DMS79 (cell line): ENCODE data around the gene CDCA7.
"Not testable (repeated sequence)": the region's sequence is repeated elsewhere in the genome, so short reads cannot be mapped to it uniquely, and the experiment has no call there.

Source experiments
- DNase-seq: peaks from one replicate; lab custom pipeline; 2025; lab: John Stamatoyannopoulos, UW

CDCA7 gene

DNA sequence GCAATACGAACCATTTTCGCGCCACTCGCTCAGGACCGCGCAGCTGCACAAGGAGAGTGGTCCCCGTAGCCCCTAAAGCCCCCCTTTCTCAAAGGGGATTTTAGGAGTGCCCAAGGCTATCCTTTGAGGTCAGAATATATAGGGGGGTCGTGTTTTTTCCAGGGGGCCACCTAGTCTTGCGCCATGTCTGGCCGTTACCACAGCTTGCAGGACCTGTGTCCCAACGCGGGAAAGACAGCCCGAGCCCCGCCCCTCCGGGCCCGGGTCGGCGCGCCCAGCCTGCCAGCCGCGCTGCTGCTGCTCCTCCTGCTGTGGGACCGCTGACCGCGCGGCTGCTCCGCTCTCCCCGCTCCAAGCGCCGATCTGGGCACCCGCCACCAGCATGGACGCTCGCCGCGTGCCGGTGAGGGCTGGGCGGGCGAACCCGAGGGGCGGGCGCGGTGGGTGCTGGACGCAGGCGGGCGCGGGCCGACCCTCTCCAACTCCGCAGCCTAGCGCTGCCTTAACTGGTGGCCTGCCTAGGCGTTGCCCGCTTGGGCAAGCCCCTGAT lies at the start of gene CDCA7:
Gene CDCA7, plus strand, starts transcription at position 291 of the 550 bp plus-strand sequence. Its CDS starts 92 bp downstream, at position 383.
- DNase-seq, result peak; percentile 86

- DNase-seq, result no peak
Measured at GRCh38 chr2:173305303-173305702, 49.4 kb upstream of the CDCA7 start.

GRCh38 chr2:173307293-173307692 lies 47.4 kb upstream of the CDCA7 start:
- no peak for DNase-seq

DNA sequence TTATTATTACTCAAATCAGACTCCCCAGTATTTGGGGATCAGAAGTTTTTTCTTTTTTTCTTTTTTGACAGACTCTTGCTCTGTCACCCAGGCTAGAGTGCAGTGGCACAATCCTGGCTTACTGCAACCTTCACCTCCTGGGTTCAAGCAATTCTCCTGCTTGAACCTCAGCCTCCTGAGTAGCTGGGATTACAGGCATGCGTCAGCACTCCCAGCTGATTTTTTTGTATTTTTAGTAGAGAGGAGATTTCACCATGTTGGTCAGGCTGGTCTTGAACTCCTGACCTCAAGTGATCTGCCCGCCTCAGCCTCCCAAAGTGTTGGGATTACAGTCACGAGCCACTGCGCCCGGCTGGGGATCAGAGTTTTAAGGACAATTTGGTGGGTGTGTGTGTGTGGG lies 45.3 kb upstream of the CDCA7 start:
- not testable (repeated sequence) for DNase-seq

GRCh38 chr2:173311844-173312606 lies 42.6 kb upstream of the CDCA7 start:
- DNase-seq, result no peak

DNA sequence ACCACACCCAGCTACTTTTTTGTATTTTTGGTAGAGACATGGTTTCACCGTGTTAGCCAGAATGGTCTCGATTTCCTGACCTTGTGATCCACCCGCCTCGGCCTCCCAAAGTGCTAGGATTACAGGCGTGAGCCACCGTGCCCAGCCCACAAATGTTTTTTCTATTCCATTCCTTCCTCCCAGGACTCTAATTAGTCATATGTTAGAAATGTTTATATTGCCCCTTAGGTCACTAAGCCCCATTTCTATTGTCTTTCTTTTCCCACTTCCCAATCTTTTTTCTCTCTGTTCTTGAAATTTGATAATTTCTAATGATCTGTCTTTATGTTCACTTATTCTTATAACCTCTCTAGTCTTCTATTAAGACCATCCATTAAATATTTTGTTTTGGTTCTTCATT lies 31.3 kb upstream of the CDCA7 start:
- no peak for DNase-seq

- no peak for DNase-seq
Measured at GRCh38 chr2:173326806-173327205, 27.9 kb upstream of the CDCA7 start.

DNA sequence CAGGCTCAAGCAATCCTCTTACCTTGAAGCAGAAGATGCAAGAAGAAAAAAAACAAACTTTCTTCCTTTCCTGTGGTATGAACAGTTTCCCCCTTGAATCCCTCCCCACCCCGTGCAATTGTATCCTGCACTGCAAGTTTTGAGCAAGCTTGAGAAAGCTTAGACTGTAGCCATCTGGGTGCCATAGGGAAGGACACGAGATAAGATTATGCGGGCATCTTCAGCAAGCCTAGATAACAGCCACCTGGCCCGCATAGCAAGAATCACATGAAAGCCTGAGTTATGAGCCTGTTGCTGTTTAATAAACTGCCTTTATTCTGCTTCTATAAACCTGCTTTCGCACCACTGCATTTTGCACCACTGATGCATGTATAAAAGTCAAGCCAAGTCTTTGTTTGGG lies 27.3 kb upstream of the CDCA7 start:
- DNase-seq, result no peak

- DNase-seq, result not testable (repeated sequence)
Measured at GRCh38 chr2:173333003-173333402, 21.7 kb upstream of the CDCA7 start.

DNA sequence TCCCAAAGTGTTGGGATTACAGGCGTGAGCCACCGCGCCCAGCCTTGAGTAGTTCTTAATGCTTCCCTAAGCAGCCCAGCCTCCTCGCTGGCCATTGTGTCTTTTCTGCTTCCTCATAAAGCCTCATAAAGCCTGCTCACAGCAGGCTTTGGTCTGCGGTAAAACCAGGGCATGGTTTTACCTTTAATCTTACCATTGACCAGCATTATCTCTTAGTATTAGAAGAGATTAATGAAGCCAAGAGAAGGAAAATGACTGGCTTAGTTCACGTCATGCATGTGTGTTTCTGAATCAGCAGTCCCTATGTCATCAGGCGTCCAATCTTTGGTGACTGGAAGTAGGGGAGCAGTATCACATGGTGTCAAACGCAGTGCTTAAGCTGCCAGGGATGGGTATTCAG lies 14.9 kb upstream of the CDCA7 start:
- DNase-seq, result no peak

GRCh38 chr2:173343921-173344320 lies 10.8 kb upstream of the CDCA7 start:
- DNase-seq, result no peak

GRCh38 chr2:173346035-173346434 lies 8.6 kb upstream of the CDCA7 start:
- no peak for DNase-seq

DNA sequence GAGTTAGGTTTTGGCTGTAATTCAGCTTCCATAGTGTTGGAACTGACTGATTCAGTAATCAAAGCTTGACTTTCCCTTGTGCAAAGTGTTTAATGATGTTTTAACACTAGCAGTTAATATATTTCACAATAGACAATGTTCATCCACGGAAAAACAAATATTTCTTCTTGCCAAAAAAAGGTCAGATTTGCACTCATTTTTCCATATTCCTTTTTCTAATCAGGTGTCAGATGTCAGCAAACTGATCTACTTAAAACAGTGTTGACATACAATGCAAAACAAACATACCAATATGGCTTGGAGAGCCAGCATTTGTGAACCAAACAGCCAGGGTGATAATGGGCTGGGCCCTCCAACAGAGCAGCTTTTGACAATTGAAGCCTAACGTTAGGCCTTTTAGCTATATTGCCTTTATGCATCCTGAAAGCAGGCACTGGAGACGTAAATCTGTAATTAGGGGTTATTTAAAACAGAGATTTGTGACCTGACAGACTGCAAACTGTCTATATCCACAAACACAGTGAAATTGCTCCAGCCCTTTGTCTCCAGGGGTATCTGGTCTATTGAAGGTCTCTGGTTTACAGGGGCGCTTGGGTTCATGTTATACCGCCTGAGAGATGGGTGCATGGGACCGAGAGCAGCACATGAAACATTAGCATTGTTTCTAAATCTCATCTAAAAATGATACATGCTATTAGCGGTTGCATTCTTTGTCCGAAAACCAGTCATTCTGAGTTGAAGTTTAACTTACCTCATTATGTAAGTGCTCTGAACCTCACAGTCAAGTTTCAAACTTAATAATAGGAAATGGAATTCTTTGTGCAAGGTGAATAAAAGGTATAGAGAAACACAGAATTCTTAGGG lies 7.1 kb upstream of the CDCA7 start:
- DNase-seq, result no peak

- DNase-seq, result no peak
Measured at GRCh38 chr2:173349287-173349686, 5.4 kb upstream of the CDCA7 start.

- DNase-seq, result no peak
Measured at GRCh38 chr2:173350383-173350782, 4.3 kb upstream of the CDCA7 start.

- no peak for DNase-seq
Measured at GRCh38 chr2:173351879-173352278, 2.8 kb upstream of the CDCA7 start.

GRCh38 chr2:173353556-173353955 lies 1.1 kb upstream of the CDCA7 start:
- no peak for DNase-seq

DNA sequence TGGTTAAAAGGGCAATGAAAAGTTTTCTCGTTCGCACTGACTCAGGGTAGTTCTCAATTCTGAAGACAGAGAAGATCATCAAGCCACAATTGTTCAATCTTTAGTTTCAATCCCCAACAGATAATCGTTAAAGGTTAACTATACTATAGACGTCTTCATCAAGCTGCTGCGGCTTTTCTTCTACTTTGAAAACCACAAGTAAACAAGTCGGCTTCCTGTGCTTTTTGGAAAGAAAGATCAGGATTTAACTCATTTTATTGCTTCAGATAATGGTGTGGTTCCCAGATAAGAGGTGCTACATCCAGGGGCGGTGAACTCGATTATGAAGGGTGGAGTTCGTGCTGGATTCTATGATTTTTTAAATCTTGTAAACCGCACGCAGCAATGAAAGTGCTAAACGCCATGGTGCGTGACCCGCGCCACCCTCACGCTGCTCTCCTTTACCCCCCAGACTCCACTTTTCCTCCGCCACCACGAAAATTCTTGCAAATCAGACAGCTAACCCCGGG lies 545 bp upstream of the CDCA7 start:
- DNase-seq, result no peak

DNA sequence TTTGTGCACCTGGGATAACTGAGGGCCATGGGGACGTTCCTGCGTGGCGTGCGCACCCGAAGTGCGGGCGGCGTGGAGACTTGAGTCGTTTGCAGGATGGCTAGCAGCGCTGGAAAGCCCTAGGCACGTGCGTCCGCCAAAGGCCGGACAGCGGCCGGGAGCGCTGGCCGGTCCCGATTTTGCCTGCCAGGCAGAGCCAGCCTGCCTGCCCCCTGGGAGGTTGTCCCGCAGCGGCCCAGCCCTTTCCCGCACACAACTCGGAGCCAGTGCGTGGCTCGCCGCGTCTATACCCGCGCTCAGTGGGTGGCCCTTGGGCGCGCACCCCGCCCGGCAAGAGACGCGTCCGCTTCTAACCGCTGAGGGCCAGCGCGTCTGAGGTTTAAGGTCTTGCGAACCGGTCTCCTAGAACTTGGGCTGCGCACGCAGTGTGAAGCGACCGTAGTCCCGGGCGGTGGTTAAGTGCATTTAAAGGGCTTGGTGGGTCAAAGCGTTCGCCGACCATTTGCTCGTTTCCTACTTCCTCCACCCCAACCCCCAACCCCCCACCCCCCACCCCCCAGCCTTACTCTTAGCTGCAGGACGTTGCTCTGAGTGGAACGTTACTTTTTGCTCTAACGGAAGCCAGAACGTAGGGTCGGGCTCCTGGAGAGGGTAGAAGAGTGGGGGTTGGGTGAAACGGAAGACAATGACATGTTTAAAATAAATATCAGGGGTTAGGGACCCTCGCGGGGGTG lies 627 bp downstream of the CDCA7 start:
- DNase-seq, result peak; percentile 55

- DNase-seq, result peak; percentile 45
Measured at GRCh38 chr2:173355866-173356508, 1.3 kb downstream of the CDCA7 start.

DNA sequence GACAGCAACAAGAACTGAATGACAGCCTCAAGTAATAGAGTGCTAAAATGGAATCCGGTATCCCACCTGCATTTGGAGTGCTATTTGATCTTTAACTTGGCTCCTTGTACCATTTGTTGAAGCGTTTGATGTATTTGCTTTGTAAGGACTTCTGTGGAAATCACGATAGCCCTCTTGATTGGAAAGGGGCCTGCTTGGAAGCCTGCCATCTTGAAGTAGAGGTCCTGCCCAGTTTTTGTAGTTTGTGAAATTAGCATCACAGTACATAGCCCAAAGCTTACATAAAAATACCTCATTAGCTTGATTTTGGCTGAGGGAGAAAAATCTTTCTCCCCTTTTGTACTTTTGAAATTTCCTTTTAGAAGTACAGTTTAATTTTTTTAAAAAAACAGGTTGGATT lies 2.7 kb downstream of the CDCA7 start:
- peak; percentile 88 for DNase-seq
